GM12892 (cell line): ENCODE data around the gene P2RX7.

Experiments used
- POLR2A ChIP-seq: IDR thresholded peaks from 2 replicates; pipeline ENCODE4 v1.6.1; 2011; ENCODE audit warnings: low read depth, low read length, control low read depth
- POLR2AphosphoS5 ChIP-seq: IDR thresholded peaks from 2 replicates; pipeline ENCODE4 v1.6.1; 2011; ENCODE audit warnings: low read depth, low read length, control low read depth
- TAF1 ChIP-seq: IDR thresholded peaks from 2 replicates; pipeline ENCODE4 v1.6.1; 2011; ENCODE audit warnings: low read depth, mild to moderate bottlenecking, control low read depth, low read length, borderline replicate concordance

DNA sequence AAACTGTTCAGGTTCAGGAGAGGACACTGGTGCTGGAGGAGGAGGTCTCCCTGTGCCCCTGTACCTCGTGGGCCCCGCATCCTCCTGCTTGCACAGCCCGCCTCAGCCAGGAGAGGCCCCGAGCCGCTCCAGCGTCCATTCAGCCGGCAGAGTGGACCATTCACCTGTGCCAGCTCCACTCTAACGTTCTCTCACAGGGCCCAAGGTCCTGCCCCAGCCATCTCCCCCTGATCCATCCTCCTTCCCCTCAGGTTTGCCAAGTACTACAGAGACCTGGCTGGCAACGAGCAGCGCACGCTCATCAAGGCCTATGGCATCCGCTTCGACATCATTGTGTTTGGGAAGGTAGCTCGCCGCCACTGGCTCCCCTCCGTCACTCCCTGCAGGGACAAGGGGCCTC lies 99.5 kb downstream of the P2RX7 start:
- TF ChIP-seq TAF1 (no peak), POLR2A (no peak; the same call in 1 of the 2 replicates), POLR2AphosphoS5 (no peak)
